HepG2 (cell line): Measurements from ENCODE around the gene CREBRF. TPM values are rescaled to one million over a fixed set of nuclear protein-coding genes. Genes with fewer than 3 reads are reported as not detected.

ENCODE experiments used
- ARNT2 ChIP-seq: sonication (generic); formaldehyde crosslinking; IDR thresholded peaks from 2 replicates; pipeline ENCODE4 v1.8.0; 2022; ENCODE audit warnings: mild to moderate bottlenecking, low read depth, missing genetic modification reagents, moderate library complexity
- ATF7 ChIP-seq, 2 experiments: fragments of 450-650 bp in 1 of 2; sonication (generic) in 1 of 2; formaldehyde crosslinking in 1 of 2; IDR thresholded peaks; 2 replicates each; pipeline versions ENCODE4 v1.4.0 to v1.6.1; 2016 to 2020; ENCODE audit warnings: antibody characterized with exemption in 1 of 2, mild to moderate bottlenecking in 1 of 2, missing genetic modification reagents in 1 of 2
- BORCS8-MEF2B ChIP-seq: sonication (generic); formaldehyde crosslinking; IDR thresholded peaks from 2 replicates; pipeline ENCODE4 v1.8.0; 2022; ENCODE audit warnings: mild to moderate bottlenecking, missing genetic modification reagents
- GATAD2A ChIP-seq: IDR thresholded peaks from 2 replicates; pipeline ENCODE4 v1.6.1; 2016
- GMEB1 ChIP-seq: sonication (generic); formaldehyde crosslinking; IDR thresholded peaks from 2 replicates; pipeline ENCODE4 v1.5.1; 2020; ENCODE audit warnings: missing genetic modification reagents, mild to moderate bottlenecking, borderline replicate concordance
- HDAC1 ChIP-seq: sonication (generic); formaldehyde crosslinking; IDR thresholded peaks from 2 replicates; pipeline ENCODE4 v1.5.1; 2020; ENCODE audit warnings: mild to moderate bottlenecking, missing genetic modification reagents
- MEIS1 ChIP-seq: sonication (generic); formaldehyde crosslinking; IDR thresholded peaks from 2 replicates; pipeline ENCODE4 v1.9.0; 2021; ENCODE audit warnings: mild to moderate bottlenecking, missing genetic modification reagents, moderate library complexity, borderline replicate concordance
- MIER3 ChIP-seq: IDR thresholded peaks from 2 replicates; pipeline ENCODE4 v1.6.1; 2016; ENCODE audit warnings: missing compliant biosample characterization, borderline replicate concordance
- MIXL1 ChIP-seq: IDR thresholded peaks from 2 replicates; pipeline ENCODE4 v1.6.1; 2016
- MXI1 ChIP-seq: IDR thresholded peaks from 3 replicates; pipeline ENCODE4 v1.6.1; 2012; ENCODE audit warnings: low read depth, low read length, inconsistent platforms, borderline replicate concordance
- NCOA2 ChIP-seq: sonication (generic); formaldehyde crosslinking; IDR thresholded peaks from 2 replicates; pipeline ENCODE4 v1.8.0; 2022; ENCODE audit warnings: inconsistent platforms
- NCOA5 ChIP-seq: sonication (generic); formaldehyde crosslinking; IDR thresholded peaks from 2 replicates; pipeline ENCODE4 v1.4.0; 2020; ENCODE audit warnings: missing genetic modification reagents
- NR2F6 ChIP-seq, 2 experiments: IDR thresholded peaks; 2 replicates each; pipeline ENCODE4 v1.6.1; 2016; ENCODE audit warnings: antibody characterized with exemption in 1 of 2, mild to moderate bottlenecking in 1 of 2
- PAWR ChIP-seq: sonication (generic); formaldehyde crosslinking; IDR thresholded peaks from 2 replicates; pipeline ENCODE4 v1.4.0; 2020; ENCODE audit warnings: missing genetic modification reagents, mild to moderate bottlenecking, borderline replicate concordance
- PHF5A ChIP-seq: IDR thresholded peaks from one replicate; pipeline ENCODE4 v1.6.1; 2018; ENCODE audit warnings: low read depth, missing genetic modification reagents; ENCODE audit not compliant: unreplicated experiment
- PITX1 ChIP-seq: sonication (generic); formaldehyde crosslinking; IDR thresholded peaks from 2 replicates; pipeline ENCODE4 v1.5.1; 2020; ENCODE audit warnings: mild to moderate bottlenecking, missing genetic modification reagents
- PREB ChIP-seq: sonication (generic); formaldehyde crosslinking; IDR thresholded peaks from 2 replicates; pipeline ENCODE4 v1.4.0; 2020; ENCODE audit warnings: missing genetic modification reagents
- RCOR2 ChIP-seq: IDR thresholded peaks from 2 replicates; pipeline ENCODE4 v1.6.1; 2016; ENCODE audit warnings: missing biosample characterization, missing genetic modification reagents
- SMAD3 ChIP-seq: sonication (generic); formaldehyde crosslinking; IDR thresholded peaks from 2 replicates; pipeline ENCODE4 v1.4.0; 2020; ENCODE audit warnings: missing genetic modification reagents
- SMC3 ChIP-seq: IDR thresholded peaks from 2 replicates; pipeline ENCODE4 v1.6.1; 2011; ENCODE audit warnings: low read length, improper control_type of control experiment
- TBX3 ChIP-seq: fragments of 450-650 bp; IDR thresholded peaks from 2 replicates; pipeline ENCODE4 v1.6.1; 2017; ENCODE audit warnings: antibody characterized with exemption, mild to moderate bottlenecking, inconsistent platforms, borderline replicate concordance
- TP53 ChIP-seq: sonication (generic); formaldehyde crosslinking; conservative IDR thresholded peaks from 2 replicates; pipeline ENCODE4 v1.4.0; 2020; ENCODE audit warnings: missing genetic modification reagents
- ZFP1 ChIP-seq: IDR thresholded peaks from 2 replicates; pipeline ENCODE4 v1.6.1; 2016
- ZNF224 ChIP-seq: sonication (generic); formaldehyde crosslinking; IDR thresholded peaks from 2 replicates; pipeline ENCODE4 v1.5.0; 2020; ENCODE audit warnings: mild to moderate bottlenecking, missing genetic modification reagents
- ZNF501 ChIP-seq: sonication (generic); formaldehyde crosslinking; IDR thresholded peaks from 2 replicates; pipeline ENCODE4 v1.5.1; 2020; ENCODE audit warnings: mild to moderate bottlenecking, moderate library complexity, missing genetic modification reagents
- ZNF557 ChIP-seq: sonication (generic); formaldehyde crosslinking; IDR thresholded peaks from 2 replicates; pipeline ENCODE4 v1.4.0; 2020; ENCODE audit warnings: missing genetic modification reagents
- ZNF746 ChIP-seq: sonication (generic); formaldehyde crosslinking; IDR thresholded peaks from 2 replicates; pipeline ENCODE4 v1.8.0; 2022; ENCODE audit warnings: mild to moderate bottlenecking, missing genetic modification reagents
- polyA plus RNA-seq, 8 experiments: library from polyadenylated mRNA; depleted of rRNA in 3 of 8; stranded (reverse) in 7 of 8; unstranded in 1 of 8; fragments of >200 nt; fragmentation: Illumina TruSeq in 4 of 8; extraction: Trizol in 4 of 8; gene quantifications; 2 replicates each; pipeline versions ENCODE4 v1.2.1 to v1.2.3, GENCODE V29; 2011 to 2016; ENCODE audit warnings: low read depth in 4 of 8, missing spikeins in 1 of 8, mixed read lengths in 1 of 8; ENCODE audit not compliant: insufficient read depth in 1 of 8
- total RNA-seq, 5 experiments: library from RNA; depleted of rRNA; stranded (reverse); fragments of >200 nt; fragmentation: Illumina TruSeq; extraction: Trizol; gene quantifications; 2 replicates each; pipeline ENCODE4 v1.2.3, GENCODE V29; 2016; ENCODE audit warnings: low read depth in 1 of 5

Gene CREBRF
- total and polyA plus RNA-seq, 2 of the 13 experiments (the other 11 are each of a cell fraction or from before 2014, with no cell fraction given), result 4.5 to 10.2 TPM

GRCh38 chr5:173057062-173057924 is 1.1 kb downstream of the CREBRF start (continued):
- TF ChIP-seq MXI1 (peak; percentile 15; the same call in 1 of the 3 replicates), NCOA2 (peak; percentile 51), BORCS8-MEF2B (CRISPR knock-in tag) (0 out of 2 replicates have a peak, but pooled peaks have one; percentile 19), PAWR (CRISPR knock-in tag) (no peak), ZNF501 (peak; percentile 70), PHF5A (CRISPR knock-in tag) (no peak), MIER3 (CRISPR knock-in tag) (0 out of 2 replicates have a peak, but pooled peaks have one; percentile 47), MIXL1 (peak; percentile 97), SMC3 (no peak; the same call in 1 of the 2 replicates), ARNT2 (CRISPR knock-in tag) (peak; percentile 30; the same call in 1 of the 2 replicates), NR2F6 (IDR thresholded peaks at IDR 0.05) (peak; percentile 82), NR2F6 (CRISPR knock-in tag; IDR thresholded peaks at IDR 0.05) (peak; percentile 87), ZFP1 (CRISPR knock-in tag) (no peak), ZNF746 (0 out of 2 replicates have a peak, but pooled peaks have one; percentile 45), GATAD2A (no peak), RCOR2 (CRISPR knock-in tag) (no peak), TBX3 (peak; percentile 7; the same call in 1 of the 2 replicates), MEIS1 (CRISPR knock-in tag) (no peak), GMEB1 (CRISPR knock-in tag) (peak; percentile 21; the same call in 1 of the 2 replicates), TP53 (no peak), SMAD3 (CRISPR knock-in tag) (peak; percentile 38; the same call in 1 of the 2 replicates), PREB (CRISPR knock-in tag) (no peak), PITX1 (peak; percentile 77), HDAC1 (CRISPR knock-in tag) (peak; percentile 66; the same call in 1 of the 2 replicates), NCOA5 (CRISPR knock-in tag) (no peak), ZNF224 (no peak), ATF7 (IDR thresholded peaks at IDR 0.05) (no peak), ATF7 (CRISPR knock-in tag; IDR thresholded peaks at IDR 0.05) (no peak), ZNF557 (CRISPR knock-in tag) (peak; percentile 67; the same call in 1 of the 2 replicates)
